NOMO-1 treated with dmso at 0.1 percent for 144 hours (cell line): ENCODE data around the gene PDCD6IP.
A peak's percentile ranks its signal among the peaks of the same experiment; 100 is the strongest.
"Not testable (repeated sequence)": the region's sequence is repeated elsewhere in the genome, so short reads cannot be mapped to it uniquely, and the experiment has no call there.

Experiments used
- DNase-seq: peaks from one replicate; lab custom pipeline; 2025; ENCODE audit not compliant: unreplicated experiment; lab: John Stamatoyannopoulos, UW

The PDCD6IP gene, protein sequence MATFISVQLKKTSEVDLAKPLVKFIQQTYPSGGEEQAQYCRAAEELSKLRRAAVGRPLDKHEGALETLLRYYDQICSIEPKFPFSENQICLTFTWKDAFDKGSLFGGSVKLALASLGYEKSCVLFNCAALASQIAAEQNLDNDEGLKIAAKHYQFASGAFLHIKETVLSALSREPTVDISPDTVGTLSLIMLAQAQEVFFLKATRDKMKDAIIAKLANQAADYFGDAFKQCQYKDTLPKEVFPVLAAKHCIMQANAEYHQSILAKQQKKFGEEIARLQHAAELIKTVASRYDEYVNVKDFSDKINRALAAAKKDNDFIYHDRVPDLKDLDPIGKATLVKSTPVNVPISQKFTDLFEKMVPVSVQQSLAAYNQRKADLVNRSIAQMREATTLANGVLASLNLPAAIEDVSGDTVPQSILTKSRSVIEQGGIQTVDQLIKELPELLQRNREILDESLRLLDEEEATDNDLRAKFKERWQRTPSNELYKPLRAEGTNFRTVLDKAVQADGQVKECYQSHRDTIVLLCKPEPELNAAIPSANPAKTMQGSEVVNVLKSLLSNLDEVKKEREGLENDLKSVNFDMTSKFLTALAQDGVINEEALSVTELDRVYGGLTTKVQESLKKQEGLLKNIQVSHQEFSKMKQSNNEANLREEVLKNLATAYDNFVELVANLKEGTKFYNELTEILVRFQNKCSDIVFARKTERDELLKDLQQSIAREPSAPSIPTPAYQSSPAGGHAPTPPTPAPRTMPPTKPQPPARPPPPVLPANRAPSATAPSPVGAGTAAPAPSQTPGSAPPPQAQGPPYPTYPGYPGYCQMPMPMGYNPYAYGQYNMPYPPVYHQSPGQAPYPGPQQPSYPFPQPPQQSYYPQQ

DNA sequence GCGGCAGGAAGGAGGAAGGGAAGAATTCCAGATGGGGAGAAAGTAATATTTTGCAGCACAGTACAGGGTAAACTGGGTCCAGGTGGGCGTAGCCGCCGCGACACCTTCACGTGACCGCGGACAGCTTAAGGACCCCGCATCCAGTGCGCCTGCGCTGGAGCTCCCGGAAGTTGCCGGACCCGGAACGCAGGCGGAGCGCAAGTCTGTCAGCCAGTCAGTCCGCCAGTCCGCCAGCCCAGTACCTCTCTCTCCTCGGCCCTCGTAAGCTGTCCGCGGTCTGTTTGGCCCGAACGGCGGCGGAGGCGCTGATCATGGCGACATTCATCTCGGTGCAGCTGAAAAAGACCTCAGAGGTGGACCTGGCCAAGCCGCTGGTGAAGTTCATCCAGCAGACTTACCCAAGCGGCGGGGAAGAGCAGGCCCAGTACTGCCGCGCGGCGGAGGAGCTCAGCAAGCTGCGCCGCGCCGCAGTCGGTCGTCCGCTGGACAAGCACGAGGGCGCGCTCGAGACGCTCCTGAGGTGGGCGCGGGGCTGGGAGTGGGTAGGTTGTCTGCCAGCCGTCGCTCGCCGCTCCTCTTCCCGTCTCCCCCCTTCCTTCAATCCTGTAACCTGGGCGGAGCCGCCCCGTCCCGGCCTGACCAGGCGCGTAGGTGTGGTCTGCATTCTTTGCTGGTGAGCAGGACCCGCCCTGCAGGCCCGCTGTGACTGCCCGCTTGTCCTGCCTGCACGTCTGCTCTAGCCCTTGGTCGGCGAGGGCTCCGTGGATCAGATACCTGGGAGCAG lies at the start of gene PDCD6IP:
TSS of gene PDCD6IP (plus strand) at position 213 of the 784 bp plus-strand sequence. CDS start at position 312, 99 bp downstream.
- peak; percentile 92 for DNase-seq

DNA sequence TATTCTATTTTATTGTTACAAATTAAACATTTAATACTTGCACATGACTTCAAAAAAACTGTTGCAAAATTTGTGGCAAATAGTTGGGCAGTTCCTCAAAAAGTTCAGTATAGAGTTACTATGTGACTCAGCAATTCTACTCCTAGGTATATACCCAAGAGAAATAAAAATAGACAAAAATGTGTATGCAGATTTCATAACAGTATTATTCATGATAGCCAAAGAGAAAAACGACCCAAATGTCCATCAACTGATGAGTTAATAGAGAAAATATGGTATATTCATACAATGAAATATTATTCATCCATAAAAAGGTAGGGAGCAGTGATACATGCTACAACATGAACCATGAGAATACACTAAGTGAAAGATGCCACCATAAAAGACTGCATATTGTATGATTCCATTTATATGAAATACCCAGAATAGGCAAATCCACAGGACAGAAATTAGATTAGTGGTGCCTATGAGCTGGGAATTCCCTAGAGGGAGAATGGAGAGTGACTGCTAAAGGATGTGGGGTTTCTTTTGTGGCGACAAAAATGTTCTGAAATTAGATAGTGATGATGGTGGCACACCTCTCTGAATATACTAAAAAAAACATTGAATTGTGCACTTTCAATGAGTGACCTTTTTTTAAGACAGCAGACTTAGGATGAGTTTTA lies 48.8 kb upstream of the PDCD6IP start:
- DNase-seq, result peak; percentile 69

DNA sequence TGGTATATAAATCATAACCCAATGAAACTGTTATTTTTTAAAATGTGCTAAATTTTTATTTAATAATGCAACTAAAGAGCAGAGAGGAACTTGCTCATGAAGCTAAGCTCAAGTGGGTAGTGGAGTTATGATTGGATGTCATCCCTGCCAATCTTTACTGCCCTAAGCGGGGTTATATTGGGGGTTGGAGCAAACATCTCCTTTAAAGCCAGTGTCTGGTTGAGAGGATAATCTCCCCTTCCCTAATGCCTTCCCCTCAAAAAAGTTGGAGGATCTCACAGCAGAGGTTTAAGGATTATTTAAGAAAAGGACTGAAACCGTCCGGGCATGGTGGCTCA lies 48.2 kb upstream of the PDCD6IP start:
- DNase-seq, result no peak

DNA sequence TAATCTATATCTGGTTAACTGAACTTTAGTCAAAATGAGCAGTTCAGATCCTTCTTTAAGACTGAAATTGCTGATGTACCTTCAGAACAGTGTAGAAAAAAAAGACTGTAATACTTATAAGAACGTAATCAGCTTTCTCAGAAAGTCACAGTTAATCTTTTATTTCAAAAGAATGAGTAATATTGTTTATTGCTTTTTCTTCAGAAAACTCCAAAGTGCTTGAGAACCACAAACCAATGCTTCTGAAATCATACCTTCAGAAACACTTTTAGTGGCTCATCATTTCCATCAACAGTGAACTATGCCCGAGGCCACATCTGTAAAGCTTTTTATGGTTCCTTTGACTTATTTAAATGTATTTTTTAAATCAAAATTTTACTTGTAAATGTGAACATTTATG lies 47.1 kb upstream of the PDCD6IP start:
- DNase-seq, result no peak

DNA sequence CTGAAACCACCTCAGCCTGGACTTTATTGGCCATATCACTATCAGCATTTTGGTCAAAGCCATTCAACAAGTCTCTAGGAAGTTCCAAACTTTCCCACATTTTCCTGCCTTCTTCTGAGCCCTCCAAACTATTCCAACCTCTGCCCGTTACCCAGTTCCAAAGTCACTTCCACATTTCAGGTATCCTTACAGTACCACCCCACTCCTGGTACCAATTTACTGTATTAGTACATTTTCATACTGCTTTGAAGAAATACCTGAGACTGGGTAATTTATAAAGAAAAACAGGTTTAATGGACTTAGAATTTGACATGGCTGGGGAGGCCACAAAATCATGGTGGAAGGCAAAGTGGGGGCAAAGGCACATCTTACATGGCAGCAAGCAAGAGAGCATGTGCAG lies 44.0 kb upstream of the PDCD6IP start:
- DNase-seq, result not testable (repeated sequence)

DNA sequence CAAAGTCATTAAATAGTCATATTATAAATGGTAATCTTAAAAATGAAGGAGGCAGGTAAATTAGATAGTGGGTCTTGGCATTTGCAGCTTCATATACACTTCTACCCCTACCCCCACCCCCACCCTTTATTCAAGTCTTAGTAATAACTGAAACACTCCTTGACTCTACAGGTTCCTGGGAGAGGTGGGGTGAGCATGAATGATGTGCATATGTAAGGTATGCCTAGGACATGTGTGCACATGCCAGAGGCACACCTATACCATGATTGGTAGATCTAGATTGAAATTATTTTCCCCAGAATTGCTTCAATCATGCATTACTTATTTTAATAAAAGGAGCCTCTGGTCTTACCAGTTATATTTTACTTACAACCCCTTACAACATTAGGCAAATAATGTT lies 40.1 kb upstream of the PDCD6IP start:
- DNase-seq, result no peak

DNA sequence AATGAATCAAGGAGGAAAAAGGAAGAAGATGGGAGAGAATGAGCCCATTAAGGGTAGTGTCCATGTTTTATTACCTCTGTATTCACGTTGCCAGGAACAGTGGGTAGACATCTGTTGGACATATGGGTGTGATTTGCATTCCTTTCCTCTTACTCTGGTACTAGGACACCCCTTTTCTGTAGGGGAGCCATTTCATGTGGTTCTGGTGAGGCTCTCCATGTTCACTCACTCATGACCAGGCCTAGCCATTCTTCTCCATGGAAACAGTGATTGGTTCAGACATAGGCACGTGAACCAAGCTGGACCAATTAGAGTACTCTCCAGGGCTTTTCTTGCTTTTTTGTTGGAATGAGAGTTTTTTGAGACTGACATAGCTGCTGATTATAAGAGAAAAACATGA lies 39.6 kb upstream of the PDCD6IP start:
- no peak for DNase-seq

DNA sequence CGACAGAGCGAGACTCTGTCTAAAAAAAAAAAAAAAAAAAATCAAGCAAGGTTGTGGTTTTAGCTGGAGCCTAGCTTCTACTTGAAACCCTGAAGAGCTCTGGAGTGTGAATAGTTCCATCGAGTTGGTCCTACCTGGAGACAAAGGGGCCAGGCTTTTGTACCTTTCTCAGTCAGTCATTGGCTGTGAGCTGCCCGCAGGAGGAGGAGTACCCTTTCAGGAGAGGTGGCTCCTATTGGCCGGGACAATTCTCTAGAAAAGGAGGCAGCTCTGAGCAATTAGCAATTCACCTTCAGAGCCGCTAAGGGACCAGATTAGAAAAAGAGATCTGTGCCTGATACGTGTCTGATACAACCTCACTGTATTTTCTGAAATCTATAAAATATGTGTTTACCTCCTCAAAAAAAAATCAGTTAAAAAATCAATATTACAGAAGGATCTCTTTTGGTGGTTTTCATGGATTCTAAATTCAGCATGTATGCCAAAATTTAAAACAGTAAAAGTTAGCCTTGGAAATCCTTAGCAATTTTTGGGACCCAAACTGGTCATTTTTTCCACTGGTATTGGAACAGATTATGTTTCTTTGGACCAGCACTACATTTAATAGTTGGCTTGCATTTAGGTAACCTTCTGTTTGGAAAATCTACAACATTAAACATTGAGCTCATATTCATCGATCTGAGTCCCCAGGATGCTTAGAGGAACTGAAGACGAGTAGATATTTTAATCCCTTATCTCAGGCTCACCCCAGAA lies 29.7 kb upstream of the PDCD6IP start:
- DNase-seq, result no peak

DNA sequence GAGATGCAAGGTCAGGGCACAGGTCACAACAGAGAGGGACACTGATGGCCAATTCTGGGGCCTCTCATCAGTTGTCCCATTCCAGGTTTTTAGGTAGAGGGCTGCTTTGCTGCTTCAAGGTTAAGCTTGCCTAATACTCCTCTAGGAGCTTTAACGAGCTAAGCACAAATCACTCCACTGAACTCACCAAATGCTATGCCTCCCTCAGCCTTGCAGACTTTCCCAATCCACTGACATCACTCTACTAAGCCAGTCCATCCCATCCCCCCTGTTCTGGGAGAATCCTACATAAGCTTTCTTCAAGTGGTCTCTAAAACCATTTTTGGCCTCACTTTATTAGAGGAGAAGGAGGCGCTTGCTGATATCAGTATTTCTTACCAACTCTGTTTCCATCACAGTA lies 24.8 kb upstream of the PDCD6IP start:
- DNase-seq, result no peak

DNA sequence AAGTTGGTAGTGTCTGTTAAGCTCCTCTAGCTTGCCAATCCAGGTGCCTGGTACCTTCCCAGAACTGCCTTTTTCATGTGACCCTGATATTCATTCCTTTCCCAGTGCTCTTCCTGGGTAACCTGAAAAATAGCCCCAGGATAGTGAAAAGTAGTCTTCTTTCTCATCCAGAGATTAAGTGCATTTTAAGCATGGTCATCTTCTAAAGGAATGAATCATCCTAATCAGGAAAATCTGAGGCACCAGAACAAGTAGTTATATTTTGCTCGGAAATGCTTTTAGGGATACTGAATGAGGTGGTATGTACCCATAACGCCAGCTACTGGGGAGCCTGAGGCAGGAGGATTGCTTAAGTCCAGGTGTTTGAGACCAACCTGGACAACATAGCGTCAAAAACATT lies 23.1 kb upstream of the PDCD6IP start:
- DNase-seq, result no peak

DNA sequence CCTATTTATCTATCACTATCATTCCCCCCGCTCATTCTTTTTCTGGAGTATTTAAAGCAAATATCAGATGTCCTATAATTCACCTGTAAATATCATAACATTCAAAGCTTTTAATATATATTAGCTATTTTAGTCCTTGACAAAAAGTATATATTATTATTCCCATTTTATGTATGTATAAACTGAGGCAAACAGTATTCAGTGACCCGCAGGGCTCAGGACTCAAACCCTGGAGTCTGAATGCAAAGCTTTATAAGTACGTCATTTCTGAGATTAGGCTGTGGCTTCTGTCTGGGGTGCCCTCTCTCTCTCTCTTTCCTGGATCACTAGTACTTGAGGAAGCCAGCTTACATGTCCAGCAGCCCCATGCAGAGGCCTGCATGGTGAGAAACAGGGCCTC lies 20.4 kb upstream of the PDCD6IP start:
- DNase-seq, result no peak

DNA sequence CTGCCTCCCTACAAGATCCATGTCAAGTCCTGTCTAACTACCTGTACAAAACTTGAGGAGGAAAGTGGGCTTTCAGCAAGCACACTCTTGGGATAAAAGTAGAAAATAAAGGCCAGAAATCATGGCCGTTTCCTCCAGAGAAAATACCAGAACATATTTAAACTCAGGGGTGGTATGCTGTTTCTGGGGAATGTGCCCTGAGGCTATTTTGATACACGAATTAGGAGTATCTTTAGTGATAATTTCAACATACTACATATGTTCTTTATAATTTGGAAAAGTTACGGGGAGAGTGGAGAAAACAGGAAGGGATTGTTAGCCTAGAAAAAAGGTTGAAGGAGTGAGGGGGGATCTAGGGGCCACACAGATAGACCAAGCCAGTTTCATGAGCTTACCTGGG lies 18.7 kb upstream of the PDCD6IP start:
- no peak for DNase-seq

DNA sequence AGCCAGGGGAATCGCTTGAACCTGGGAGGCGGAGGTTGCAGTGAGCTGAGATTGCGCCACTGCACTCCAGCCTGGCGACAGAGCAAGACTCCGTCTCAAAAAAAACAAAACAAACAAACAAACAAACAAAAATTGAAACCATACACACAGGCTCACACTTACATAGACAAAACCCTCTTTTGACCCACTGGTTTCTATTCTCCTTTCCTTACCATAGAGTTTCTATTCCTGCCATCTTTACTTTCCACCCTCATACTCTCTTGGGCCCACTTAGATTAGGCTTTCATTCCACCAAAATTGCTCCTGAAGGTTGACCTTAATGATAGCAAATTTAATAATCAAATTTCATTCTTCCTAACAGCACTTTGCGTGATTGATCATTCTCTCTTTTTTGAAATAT lies 17.0 kb upstream of the PDCD6IP start:
- DNase-seq, result not testable (repeated sequence)

DNA sequence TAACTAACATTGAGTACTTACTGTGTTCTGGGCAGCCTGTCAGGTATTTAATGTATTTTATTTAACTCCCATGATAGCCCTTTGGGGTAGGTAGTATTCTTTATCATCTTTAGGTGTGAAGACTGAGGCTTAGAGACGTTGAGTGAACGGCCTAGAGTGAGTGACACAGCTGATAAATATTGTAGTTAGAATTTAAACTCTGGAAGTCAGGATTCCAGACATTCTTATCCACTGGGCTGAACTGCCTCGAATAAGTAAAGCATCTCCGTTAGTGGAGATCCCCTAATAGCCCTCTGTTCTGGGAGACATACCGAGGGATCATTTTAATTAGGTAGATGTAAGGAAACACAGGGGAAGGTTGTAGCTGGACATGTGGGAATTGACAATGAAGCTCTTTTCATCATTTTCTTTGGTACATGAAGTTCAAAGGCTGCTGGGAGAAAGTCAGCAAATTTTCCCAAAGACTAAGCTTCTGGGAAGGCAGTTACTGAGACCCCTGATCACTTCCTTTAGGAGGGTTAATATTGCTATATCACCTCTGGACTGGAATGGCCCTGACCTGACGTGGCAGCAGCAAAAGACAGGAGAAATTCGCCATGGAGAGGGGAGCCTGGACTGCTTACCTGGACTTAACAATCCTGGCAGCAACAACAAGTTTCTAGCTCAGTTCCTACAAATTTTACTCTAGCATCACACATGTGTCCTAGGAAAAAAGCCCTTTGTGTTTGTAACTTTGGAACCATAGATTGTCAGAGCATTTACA lies 11.7 kb upstream of the PDCD6IP start:
- DNase-seq, result no peak

DNA sequence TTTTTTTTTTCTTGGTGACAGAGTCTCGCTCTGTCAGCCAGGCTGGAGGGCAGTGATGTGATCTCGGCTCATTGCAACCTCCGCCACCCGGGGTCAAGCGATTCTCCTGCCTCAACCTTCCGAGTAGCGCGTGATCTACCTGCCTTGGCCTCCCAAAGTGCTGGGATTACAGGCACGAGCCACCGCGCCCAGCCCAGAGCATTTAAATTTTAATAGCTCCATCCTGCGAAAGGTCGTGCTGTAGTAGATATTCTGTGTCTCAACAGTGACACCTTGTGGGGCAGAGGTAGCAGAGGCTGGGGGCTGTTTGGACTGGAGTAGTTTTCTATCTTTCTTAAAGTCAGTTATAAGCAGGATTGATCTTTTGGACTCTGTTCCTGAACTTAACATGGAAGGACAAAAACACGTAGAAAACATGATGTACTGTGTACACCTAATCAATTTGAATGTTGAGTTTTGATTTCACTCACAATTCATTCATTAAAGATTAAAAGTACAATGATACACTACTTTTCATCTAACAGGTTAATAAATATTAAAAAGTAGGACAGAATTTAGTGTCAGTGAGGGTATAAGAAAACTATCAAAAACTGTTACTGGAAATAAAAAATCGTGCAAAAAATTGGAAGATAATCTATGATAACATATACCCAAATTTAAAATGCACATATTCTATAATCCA lies 11.0 kb upstream of the PDCD6IP start:
- DNase-seq, result peak; percentile 44

DNA sequence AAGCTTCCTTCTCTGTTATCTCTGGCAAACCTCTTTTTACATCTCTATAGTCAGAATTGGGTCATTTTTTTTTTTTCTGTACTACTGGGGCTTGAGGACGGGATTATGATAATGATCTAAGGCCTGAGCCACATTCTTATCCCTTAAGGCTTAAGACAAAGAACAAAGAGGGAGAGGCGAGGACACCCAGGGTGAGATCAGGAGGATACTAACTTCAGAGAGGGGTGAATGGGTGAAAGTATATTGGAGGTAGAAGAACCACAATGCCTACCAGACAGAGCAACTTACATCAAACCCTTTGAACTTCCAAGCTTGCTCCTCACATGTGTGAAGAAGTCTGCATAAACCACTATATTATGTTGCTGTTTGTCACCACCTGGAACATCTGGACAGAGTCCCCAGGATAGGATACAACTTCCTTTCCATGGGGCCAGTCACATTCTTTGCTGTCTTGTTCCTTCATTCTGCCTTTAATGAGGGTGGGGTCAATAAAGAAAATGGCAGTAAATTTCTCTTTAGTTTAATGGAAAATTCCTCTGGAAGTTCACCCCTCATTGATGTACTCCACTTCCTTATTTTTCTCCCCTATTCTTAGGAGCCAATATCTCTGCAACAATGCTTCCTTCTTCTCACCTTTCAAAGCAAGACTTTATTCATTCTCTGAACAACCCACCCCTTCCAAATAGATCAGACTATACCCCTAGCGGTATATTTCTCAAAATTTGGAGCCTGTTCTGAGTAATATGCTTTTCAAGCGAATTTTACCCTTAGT lies 9.1 kb upstream of the PDCD6IP start:
- DNase-seq, result no peak

DNA sequence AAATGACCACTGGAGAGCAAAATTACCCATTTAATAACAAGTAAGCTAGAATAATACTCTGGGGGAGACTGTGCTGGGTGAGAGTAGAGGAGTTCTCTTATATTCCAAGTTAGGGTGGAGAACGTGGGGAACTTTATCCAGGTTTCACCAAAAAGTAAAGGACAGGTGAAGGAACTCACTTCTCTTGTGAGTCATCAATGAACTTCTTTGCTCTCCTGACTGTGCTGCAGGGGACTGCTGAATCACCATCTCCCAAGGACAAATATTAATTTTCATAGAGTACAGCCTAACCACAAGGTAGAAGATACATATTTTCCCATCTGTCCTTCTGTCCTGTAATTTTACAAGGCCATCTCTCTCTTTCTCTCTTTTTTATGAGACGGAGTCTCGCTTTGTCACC lies 8.3 kb upstream of the PDCD6IP start:
- DNase-seq, result no peak

DNA sequence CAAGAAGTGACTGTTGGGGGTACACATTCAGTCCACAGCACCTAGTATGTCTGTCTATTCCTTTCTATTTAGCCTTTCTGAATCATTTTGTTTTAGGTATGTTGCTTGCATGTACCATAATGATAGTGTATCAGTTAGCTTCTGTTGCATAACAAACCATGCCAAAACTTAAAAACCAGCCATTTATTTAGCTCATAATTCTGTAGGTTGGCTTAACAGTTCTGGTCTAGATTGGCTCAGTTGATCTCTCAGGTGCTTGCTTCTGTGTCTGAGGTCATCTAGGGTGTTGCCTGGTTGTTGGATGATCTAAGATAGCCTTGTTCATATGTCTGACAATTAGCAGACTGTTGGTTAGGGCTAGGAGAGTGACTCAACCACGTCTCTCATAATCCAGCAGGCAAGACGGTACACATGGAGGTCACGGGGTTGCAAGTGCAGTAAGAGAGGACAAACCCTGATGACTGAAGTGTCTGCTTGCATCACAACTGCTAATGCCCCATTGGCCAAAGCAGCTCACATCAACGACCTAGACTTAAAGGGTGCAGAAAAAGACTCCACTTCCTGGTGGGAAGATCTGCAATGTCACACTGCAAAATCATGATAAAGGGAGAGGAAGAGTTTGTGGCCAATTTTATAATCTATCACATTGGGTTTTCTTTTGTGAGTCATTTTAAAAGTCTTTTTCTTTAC lies 6.8 kb upstream of the PDCD6IP start:
- DNase-seq, result peak; percentile 95
